Cardiac septum (tissue), 1 donor: Measurements from ENCODE around the gene LARP4B. TPM values are rescaled to one million over a fixed set of nuclear protein-coding genes. Genes with fewer than 3 reads are reported as not detected.
A peak's percentile ranks its signal among the peaks of the same experiment; 100 is the strongest.
"Not testable (repeated sequence)": the region's sequence is repeated elsewhere in the genome, so short reads cannot be mapped to it uniquely, and the experiment has no call there.

Experiments used
- DNase-seq: peaks from one replicate; pipeline ENCODE4 v3.0.0-alpha.2; 2020; ENCODE audit warnings: low spot score
- intact Hi-C: fragments of 100-400 bp; cut with DNase I; formaldehyde crosslinking; loops from one replicate; pipeline ENCODE4 v1.14.0; 2022
- total RNA-seq: library from RNA; stranded (reverse); fragmentation: NEBNext Ultra II Directional; extraction: Animal tissue kit (Norgen Biotek cat#: 25700); gene quantifications from one replicate; pipeline ENCODE4 v1.2.1, GENCODE V29; 2021
- donor health status: DM: no; HTN: no; CAD: no.

The LARP4B gene
- total RNA-seq, 1 donor from 2014 or later = 69.8 TPM

DNA sequence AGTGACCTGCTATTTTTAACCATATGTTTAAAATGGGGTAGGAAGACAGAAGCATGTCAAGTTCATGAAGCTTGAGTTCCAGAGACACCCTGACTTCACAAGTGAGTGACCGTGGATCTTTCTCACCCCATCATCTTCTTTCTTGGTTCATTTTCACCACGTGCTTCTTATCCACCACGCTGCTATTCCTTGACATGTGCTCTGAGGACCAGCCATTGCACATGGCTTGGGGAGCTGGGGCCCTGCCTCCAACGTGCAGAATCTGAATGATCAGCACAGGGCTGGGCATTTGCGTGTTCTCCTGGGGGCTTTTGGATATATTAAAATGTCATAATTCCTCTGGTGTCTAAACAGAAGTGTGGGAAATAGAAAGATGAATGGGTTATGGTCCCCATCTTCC lies 31.7 kb upstream of the LARP4B start:
- intact Hi-C loops = no loop called here
- DNase-seq = no peak

GRCh38 chr10:962342-962741 lies 30.8 kb upstream of the LARP4B start:
- DNase-seq = no peak
- intact Hi-C loops = no loop called here

DNA sequence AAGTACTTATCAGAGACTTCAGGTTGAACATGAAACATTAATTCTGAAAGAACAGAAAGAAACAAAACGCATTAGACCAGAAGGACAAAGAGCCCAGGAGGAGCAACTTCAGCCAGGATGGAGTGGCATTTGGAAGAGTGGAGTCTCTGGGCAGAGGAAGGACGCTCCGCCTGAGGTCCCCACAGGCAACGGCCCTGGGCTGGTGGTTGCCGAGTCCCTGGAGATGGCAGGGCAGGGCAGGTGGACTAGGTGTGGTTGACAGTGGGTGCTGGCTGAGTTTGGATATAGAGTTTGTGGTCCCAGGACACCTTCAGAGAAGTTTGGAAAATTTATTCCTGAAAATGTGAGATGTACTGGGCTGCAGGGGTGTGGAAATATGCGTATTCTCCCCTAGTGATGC lies 27.4 kb upstream of the LARP4B start:
- intact Hi-C loops = no loop called here
- no peak for DNase-seq

DNA sequence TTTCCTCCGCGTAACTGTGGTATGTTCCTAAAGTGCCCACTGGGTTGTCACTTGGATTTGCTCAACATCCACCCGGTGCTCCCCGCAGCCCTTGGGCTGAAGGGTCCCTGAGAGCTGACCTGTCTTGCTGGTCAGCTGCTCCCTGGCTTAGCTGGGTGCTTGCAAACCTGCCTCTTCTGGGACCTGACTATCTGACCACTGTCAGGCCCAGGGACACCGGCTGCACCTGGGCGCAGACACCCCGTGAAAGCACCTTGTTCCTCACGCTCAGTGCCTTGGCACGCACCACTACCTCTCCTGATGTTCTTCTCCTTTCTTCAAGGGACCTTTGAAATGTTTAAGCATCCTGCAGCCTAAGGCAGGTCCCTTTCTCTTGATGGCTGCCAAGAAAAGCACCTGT lies 26.6 kb upstream of the LARP4B start:
- no peak for DNase-seq
- intact Hi-C loops = no loop called here

DNA sequence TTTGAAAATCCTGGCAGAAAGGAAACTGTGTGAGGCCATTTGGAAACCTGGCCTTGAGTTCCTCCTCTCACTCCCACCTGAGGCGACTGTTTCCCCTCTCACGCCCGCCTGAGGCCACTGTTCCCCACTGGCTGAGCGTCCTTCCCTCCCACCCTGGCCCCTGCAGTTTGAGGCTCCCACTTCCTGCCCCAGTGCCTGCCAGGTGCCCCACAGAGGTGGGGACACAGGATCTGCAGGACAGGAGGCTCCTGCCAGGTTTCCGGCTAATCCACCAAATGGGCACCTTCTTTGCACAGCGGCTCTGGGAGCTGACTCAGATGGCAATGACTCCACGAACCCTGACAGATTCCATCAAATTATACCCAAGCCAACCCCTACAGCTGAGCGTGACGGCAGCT lies 24.3 kb upstream of the LARP4B start:
- DNase-seq = no peak
- intact Hi-C loops = no loop called here

DNA sequence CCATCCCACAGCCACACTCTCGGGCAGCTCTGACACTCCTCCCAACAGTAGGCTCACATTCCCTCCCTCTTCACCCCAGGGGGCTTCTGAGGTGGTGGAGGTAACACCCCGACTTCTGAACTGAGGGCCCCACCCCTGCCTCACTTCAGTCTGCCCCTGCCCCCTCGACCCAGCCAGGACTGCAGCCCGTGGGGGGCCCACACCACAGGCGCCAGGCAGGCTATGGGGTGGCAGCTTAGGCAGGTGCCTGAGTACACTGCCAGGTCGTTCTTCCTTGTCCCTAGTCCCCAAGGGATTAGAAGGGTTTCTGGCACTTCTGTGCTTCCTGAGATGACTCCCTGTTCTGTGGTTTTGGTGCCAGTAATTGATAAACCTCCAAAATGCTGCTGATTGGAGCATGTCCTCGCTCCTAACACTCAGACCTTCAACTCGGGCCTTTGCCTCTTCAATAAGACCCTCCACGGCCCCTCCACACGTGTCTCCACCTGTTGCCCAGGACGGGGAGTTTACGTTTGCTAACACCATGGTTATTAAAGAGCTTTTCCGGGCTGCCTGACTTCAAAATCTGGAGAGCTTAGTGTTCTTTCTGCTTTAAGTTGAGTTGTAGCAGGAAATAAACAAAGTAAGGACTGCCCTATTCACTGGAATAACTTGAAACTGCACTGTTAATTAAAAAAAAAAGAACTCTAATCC lies 23.8 kb upstream of the LARP4B start:
- DNase-seq = no peak
- intact Hi-C loops = no loop called here

DNA sequence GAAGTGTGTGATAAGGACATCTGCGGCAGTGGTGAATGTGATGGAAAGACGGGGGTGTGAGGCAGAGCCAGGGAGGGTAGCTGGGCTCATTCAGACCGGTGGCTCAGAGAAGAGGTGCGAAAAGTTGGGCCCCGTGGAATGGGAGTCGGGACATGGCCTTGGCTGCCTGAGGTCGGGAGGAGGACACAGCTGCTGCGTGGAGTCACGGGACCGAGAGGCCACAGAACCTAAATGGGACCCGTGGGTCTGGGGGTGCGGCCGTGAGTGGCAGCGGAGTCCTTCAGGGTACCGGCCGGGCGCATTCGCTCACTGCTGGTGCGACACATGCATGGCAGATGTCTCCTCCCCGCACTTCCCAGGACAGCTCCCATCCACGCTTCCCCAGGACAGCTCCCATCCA lies 22.9 kb upstream of the LARP4B start:
- no peak for DNase-seq
- intact Hi-C loops = no loop called here

- DNase-seq = no peak
- intact Hi-C loops = no loop called here
Observed at GRCh38 chr10:953836-954235, 22.3 kb upstream of the LARP4B start.

GRCh38 chr10:949446-949845 lies 17.9 kb upstream of the LARP4B start:
- intact Hi-C loops = no loop called here
- no peak for DNase-seq

DNA sequence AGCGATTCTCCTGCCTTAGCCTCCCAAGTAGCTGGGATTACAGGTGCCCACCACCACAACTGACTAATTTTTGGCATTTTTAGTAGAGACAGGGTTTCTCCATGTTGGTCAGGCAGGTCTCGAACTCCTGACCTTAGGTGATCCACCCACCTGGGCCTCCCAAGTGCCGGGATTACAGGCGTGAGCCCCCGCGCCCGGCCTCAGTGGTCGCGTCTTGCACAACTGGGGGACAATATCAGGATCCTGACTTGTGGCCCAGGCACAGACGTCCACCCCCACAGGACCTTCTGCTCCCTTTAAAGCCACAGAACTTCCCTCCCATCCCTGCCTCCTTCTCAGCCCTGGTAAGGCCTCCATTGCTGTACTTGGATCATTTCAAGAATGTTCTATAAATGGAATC lies 16.8 kb upstream of the LARP4B start:
- no peak for DNase-seq

GRCh38 chr10:947881-948280 lies 16.4 kb upstream of the LARP4B start:
- intact Hi-C loops = no loop called here
- DNase-seq = no peak

More for the DNA sequence above, 16.8 kb upstream of the LARP4B start:
- intact Hi-C loops = no loop called here

DNA sequence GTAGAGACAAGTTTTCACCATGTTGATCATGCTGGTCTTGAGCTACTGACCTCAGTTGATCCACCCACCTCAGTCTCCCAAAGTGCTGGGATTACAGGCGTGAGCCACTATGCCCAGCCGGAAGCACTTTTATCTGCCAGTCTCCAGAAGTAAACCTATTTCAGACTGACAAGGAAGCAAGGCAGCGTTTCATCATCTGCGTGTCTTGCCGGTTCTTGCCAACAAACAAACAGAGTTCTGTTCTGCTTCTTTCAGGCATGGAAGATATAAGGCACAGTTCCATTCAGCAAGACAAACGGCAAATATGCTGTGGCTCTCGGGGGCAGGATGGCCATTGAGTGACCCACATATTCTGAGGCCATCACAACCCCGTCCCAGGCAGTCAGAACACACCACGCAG lies 15.5 kb upstream of the LARP4B start:
- intact Hi-C loops = no loop called here

GRCh38 chr10:945778-946177 lies 14.3 kb upstream of the LARP4B start:
- intact Hi-C loops = no loop called here
- no peak for DNase-seq

More for the DNA sequence above, 15.5 kb upstream of the LARP4B start:
- DNase-seq = no peak

GRCh38 chr10:944034-944831 lies 12.7 kb upstream of the LARP4B start:
- intact Hi-C loops = no loop called here
- DNase-seq = peak; percentile 83

- no peak for DNase-seq
- intact Hi-C loops = no loop called here
Observed at GRCh38 chr10:943334-944033, 12.0 kb upstream of the LARP4B start.

DNA sequence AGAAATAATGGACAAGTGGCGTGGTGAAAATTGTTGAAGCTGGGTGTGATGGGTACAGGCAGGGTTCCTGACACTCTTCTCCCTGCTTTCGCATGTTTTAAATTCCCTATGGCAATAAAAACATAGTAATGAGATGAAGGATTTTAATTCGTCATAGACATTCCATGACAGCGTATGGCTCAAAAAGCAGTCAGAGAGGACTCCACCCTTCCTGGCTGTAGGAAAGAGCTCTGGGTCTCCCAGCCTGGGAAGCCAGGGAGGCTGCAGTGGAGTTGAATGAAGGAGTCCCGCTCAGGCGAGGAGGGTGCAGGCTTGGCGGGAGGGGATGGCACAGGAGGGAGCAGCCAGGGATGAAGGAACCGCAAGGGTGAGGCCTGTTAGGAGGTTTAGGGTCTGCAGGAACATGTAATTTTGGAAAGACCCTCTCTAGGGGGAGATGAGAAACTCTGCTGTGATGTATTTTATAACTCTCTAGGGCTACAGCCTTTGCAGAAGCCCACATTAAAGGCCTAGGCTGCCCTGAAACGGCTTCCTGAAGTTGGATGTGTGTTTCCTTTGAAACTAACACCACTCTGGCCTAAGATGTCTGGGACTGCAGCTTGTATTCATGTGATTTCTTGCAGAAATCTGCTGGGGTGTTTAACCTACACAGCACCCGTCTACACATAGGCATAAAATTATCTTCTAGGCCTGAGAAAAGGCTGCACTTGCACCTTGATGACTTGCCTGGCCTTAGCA lies 7.6 kb upstream of the LARP4B start:
- intact Hi-C loops = loop anchor here (10.0 kb wide), 2 partner anchors 124 to 254 kb away; partner anchors contain the start of gene DIP2C
- no peak for DNase-seq

DNA sequence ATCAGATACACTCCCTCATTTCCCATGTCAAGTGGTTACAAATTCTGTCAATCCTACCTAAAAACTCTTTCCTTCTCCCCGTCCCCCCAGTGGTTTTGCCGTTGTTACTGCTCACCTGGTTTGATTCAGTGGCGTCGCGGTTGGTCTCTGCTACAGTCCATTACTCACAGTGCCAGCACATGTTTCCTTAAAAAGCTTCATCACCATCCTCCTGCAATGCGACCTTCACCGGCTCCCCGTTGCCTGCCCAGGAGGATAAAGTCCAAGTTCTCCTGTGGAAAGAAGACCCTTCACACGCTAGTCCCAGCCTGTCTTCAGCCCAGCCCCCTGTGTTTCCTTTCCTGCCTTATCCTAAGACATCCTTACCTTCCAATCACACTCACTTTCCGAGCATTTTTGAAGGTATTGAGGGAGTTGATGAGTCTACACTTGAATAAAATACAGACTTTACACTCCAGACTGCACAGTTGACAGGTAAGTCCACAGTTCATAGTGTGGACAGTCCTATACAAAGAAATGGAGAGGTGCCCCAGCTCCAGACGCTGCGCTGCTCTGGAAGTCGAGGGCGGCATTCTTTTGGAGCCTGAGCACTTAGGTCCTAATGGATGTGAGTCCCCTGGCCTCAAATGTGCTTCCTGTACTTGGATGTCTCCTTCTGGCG lies 3.4 kb upstream of the LARP4B start:
- intact Hi-C loops = loop anchor here (5.0 to 10.0 kb wide), 4 partner anchors 63 to 250 kb away; partner anchors contain the start of genes DIP2C and WDR37
- no peak for DNase-seq

DNA sequence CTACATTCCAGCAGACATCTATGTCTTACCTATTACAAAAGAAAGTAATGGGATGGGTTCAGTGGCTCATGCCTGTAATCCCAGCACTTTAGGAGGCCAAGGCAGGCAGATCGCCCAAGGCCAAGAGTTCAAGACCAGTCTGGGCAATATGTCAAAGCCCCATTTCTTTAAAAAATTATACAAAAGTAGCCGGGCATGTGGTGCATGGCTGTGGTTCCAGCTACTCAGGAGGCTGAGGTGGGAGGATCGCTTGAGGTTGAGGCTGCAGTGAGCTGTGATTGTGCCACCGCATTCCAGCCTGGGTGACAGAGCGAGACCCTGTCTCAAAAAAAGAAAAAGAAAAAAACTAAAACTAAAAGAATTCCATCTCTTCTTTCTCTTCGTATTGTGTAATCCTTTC lies 2.7 kb upstream of the LARP4B start:
- DNase-seq = not testable (repeated sequence)
- intact Hi-C loops = loop anchor here (5.0 to 10.0 kb wide), 4 partner anchors 62 to 249 kb away; partner anchors contain the start of genes DIP2C and WDR37

- intact Hi-C loops = loop anchor here (2.0 to 10.0 kb wide), 5 partner anchors 56 to 248 kb away; partner anchors contain the start of genes DIP2C, GTPBP4 and WDR37
Observed at GRCh38 chr10:932589-932988, 1.1 kb upstream of the LARP4B start.

More at GRCh38 chr10:932589-932988, 1.1 kb upstream of the LARP4B start:
- DNase-seq = no peak
